HG03378 (cell line): ENCODE data around the gene SUPT4H1.
"Not testable (repeated sequence)": the region's sequence is repeated elsewhere in the genome, so short reads cannot be mapped to it uniquely, and the experiment has no call there.

Experiments used
- ATAC-seq: cut with Tn5 transposase; IDR thresholded peaks from one replicate; pipeline ENCODE4 v1.9.1; 2021; ENCODE audit warnings: mild to moderate bottlenecking, moderate library complexity; ENCODE audit not compliant: unreplicated experiment

The SUPT4H1 gene

DNA sequence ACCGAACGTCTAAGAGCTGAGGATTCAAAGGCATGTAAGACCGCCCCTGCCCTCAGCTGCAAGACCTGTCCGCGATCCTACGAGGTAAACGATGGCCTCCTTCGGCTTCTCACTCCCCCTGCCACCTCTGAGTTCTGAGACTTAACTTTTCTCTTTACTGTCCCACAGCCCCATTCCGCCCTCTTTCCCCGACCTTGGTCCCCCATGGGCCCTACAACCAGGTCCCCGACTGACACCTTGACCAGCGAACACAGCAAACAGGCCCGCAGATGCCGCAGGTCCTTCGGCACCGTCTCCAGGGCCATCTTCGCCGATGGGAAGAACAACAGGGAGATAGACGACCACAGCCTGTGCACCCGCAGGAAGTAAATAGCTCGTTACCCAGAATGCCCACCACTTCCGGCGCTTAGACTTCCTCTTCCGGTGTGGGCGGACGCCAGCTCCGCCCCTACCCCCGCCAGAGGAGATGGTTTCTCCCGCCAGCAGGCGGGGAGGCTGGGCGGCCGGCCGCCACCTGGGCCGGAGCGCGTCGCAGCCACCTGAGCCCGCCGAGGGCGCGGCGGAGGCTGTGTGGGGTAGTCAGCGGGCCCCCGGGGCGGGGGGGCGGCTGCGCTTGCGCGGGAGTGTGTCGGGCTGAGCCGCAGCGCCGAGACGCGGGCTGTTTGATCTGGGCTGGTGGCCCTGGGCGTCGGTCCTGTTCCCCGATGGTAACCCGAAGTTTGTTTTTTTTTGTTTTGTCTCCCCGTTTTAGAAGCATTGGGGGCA is at the start of gene SUPT4H1:
TSS of gene SUPT4H1 (minus strand) at position 371 of the 765 bp plus-strand sequence. CDS start at position 305, 66 bp downstream.
- ATAC-seq = peak; percentile 76

GRCh38 chr17:58401287-58401686 is 49.3 kb upstream of the SUPT4H1 start:
- ATAC-seq = no peak

DNA sequence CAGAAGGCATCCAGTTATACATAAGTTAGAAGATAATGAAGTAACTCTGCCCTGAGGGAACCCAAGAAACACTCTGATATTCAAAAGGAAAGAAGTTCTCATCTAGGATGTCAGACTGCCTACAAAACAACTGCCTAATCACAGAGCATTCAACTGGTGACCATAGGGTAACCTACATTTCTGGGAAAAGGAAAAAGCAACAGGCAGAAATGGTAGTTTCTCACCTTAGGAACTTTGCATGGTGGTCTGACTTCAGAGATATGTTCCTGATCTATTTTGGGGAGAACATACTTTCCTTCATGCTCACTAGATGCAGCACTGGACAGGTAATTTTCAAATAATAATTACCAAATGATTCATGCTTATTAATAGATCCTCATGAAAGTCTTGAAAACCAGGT is 48.8 kb upstream of the SUPT4H1 start:
- ATAC-seq = no peak

- no peak for ATAC-seq
Measured at GRCh38 chr17:58399974-58400373, 48.0 kb upstream of the SUPT4H1 start.

DNA sequence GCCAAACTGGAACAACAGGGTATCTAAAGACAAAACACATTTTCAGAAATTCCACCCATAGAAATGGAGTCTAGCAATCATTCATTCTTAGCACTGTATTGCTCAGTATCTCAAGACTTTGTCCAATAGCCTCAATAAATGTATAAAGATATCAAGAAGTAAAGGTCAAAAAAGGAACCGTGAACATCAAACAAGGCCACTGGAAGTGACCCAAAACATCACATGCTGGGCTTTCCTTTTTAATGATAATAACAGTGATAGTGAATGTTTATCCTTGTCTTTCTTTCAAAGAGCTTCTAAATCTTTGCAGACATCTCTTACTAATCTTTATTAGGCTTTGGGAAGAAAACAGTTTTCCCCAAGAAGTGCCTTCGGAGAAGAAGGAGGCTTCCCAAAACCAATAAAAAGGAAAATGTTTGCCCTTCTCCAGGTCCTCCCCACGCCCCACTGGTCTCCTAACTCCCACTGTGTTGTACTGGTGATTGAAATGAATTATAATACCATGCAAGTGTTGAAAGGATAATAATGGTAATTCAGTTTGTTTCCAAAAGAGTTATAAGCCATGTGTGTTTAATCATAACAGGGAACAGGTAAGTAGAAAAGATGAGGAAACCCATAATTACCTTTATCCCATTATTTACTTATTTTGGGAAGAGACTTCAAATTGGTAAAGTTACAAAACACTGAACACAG is 46.7 kb upstream of the SUPT4H1 start:
- no peak for ATAC-seq

GRCh38 chr17:58397421-58397820 is 45.4 kb upstream of the SUPT4H1 start:
- not testable (repeated sequence) for ATAC-seq

DNA sequence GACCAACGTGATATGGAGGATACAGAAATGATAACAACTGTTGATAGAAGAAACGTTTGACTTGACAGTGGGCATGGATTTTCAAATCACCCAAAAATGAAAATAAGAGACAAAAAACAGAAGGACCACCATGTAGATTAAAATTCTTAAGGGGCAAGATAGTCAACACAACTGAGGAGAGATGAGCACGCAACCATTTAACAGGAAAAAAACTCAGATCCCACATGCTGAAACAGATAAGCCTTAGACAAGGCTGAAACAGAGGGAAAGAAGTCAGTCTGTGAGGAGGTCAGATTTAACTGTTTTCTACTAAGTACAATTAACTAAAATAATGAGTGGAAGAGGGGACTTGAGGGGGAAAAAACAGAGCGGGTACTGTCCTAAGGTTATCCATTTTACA is 44.2 kb upstream of the SUPT4H1 start:
- no peak for ATAC-seq

GRCh38 chr17:58394534-58395223 is 42.7 kb upstream of the SUPT4H1 start:
- ATAC-seq = no peak

DNA sequence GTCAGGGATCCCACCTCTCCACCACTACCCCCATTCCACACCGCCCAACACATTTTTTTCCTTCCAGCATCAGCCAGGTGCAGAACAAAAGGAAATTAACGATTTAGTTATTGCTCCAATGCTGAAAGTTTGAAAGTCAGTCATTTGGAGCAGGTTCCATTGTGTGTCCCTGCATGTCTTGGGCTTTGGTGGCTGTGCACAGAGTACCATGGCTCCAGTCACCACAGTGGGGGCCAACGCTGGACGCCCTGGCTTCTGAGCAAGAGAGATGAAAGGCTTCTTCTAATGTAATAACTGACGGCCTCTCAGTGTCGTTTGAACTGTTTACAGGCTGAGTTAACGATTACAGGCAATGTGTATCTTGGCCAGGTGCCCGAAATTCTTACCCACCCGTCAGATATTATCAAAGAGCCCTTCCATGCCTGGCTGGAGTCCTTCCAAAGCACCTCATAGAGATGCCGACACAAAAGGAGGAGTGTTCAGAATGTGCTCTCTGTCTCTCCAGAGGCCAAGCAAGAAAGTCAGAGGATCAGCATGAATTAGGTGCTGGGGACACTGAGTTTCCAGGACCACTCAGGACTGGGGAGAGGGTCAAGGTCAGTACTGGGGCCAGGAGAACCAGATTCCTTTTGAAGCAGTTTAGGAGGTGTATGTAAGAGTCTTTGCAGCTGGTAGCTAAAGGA is 39.4 kb upstream of the SUPT4H1 start:
- ATAC-seq = no peak

DNA sequence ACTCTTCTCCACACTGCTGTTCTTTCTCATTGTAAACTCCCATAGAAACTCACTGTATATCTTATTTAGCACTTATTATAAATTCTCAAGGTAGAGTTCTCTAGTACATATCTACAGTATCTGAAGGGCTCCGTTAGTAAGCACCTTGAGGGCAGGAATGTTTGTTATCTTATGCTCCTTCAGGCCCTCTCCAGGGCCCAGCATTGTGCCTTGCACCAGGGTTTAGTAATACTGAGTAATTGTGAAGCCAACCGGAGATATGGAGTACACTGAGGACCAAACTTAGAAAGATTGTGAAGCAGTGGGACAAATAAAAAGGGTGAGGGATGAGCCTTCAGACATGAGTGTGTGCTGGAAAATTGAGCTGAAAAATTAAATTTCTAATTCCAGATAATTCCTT is 38.9 kb upstream of the SUPT4H1 start:
- ATAC-seq = no peak

GRCh38 chr17:58388302-58389190 is 36.5 kb upstream of the SUPT4H1 start:
- ATAC-seq = no peak

GRCh38 chr17:58387834-58388233 is 35.8 kb upstream of the SUPT4H1 start:
- ATAC-seq = no peak

DNA sequence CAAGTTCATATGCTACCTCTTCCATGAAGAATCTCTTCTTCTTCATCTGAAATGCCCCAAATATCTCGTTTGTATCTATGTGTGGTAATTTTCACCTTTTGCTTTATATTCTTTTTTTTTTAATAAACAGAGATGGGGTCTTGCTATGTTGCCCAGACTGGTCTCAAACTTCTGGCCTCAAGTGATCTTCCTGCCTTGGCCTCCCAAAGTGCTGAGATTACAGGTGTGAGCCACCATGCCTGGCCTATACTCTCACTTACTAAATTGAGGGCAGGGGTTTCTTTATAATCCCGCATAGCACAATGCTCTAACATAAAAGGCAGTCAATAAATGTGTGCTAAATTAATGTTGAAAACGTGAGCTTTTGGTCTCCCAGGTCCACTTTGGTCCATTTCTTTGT is 34.7 kb upstream of the SUPT4H1 start:
- ATAC-seq = no peak

DNA sequence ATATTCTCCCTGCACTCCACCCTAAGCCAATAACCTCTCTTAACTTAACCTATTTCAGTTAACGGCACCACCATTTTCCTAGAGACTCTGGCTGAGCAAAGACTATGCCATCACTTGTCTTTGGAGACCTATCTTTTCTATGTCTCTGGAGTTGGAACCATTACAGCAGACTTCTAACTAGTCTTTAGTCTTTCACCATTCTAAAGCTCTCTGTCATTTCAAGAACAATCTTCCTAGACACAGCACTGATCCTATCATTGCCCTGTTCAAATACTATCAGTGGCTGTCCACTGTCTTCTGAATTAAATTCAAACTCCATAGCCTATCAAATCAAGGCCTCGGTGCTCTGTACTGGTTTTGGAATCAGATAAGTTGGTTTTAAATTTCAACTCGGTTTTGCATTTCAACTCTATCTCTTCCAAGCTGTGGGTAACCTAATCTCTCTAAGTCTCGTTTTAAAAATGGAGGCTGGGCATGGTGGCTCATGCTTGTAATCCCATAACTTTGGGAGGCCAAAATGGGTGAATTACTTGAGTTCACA is 33.4 kb upstream of the SUPT4H1 start:
- no peak for ATAC-seq

GRCh38 chr17:58384897-58385296 is 32.9 kb upstream of the SUPT4H1 start:
- no peak for ATAC-seq

- ATAC-seq = no peak
Measured at GRCh38 chr17:58383892-58384462, 32.0 kb upstream of the SUPT4H1 start.

- ATAC-seq = no peak
Measured at GRCh38 chr17:58382872-58383242, 30.9 kb upstream of the SUPT4H1 start.

DNA sequence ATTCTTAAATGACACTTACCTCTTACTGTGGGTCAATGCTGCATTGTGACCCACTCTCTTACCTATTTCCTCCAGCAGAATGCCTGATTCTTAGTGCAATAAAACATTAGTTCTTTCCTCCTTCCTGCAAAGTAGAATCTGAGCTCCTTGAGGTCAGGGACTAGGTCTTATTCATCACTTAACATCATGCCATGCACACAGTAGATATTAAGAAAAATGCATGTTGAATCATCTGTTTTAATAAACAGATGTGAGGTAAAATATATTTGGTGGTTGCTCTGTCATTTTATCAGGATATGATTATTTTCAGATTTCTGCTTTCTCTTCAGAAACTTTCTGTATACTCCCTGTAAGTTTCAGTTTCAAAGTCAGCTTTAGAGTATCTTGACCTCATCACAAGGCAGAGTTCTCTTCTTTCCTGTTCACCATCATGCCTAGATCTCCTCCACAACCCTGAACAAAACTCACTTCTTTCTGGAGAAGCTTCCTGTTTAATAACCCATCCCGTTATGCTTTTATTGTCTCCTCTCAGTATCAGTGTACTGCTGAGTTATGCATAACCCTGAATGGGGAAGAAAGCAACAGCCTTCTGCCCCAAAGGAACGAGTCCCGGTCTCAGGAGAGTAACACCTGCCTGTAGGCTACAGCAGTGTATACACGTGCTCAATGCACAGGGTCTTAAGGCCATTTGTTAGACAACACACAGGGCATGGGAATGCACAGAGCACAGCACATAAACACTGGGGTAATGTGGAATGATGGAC is 30.3 kb upstream of the SUPT4H1 start:
- ATAC-seq = peak; percentile 54
